Neural progenitor cell (in vitro differentiated cells): ENCODE measurements around the gene ADAMTS15. TPM values are rescaled to one million over a fixed set of nuclear protein-coding genes. Genes with fewer than 3 reads are reported as not detected.

Experiments
- DNase-seq: peaks from one replicate; pipeline ENCODE4 v3.0.0-alpha.2; 2016; ENCODE audit warnings: low spot score
- H2AFZ ChIP-seq: fragments of 200-600 bp; sonication (generic); replicated peaks from 2 replicates; pipeline ENCODE4 v1.6.1; 2016; ENCODE audit warnings: antibody characterized with exemption
- H3F3A ChIP-seq: fragments of 200-600 bp; sonication (generic); 2 replicates; pipeline ENCODE4 v1.6.1; 2016; ENCODE audit warnings: antibody characterized with exemption, low read depth
- H3K27ac ChIP-seq: fragments of 200-600 bp; sonication (generic); 2 replicates; pipeline ENCODE4 v1.5.1; 2016; ENCODE audit warnings: mild to moderate bottlenecking
- H3K27me3 ChIP-seq: fragments of 200-600 bp; sonication (generic); 2 replicates; pipeline ENCODE4 v1.6.1; 2016; ENCODE audit warnings: mild to moderate bottlenecking, moderate library complexity
- H3K36me3 ChIP-seq: fragments of 200-600 bp; sonication (generic); 2 replicates; pipeline ENCODE4 v1.5.1; 2016
- H3K4me1 ChIP-seq: fragments of 200-600 bp; sonication (generic); 2 replicates; pipeline ENCODE4 v1.6.1; 2016; ENCODE audit warnings: mixed run types
- H3K4me2 ChIP-seq: fragments of 200-600 bp; sonication (generic); 2 replicates; pipeline ENCODE4 v1.6.1; 2016
- H3K4me3 ChIP-seq: fragments of 200-600 bp; sonication (generic); 2 replicates; pipeline ENCODE4 v1.5.1; 2016
- H3K79me2 ChIP-seq: fragments of 200-600 bp; sonication (generic); 2 replicates; pipeline ENCODE4 v1.6.1; 2016; ENCODE audit warnings: low read depth
- H3K9ac ChIP-seq: fragments of 200-600 bp; sonication (generic); 2 replicates; pipeline ENCODE4 v1.6.1; 2016
- H3K9me3 ChIP-seq: fragments of 200-600 bp; sonication (generic); 2 replicates; pipeline ENCODE4 v1.5.1; 2016; ENCODE audit warnings: low read depth
- H4K20me1 ChIP-seq: fragments of 200-600 bp; sonication (generic); 2 replicates; pipeline ENCODE4 v1.6.1; 2016; ENCODE audit warnings: low read depth
- H3K27ac Mint-ChIP-seq: 3 replicates; pipeline ENCODE4 v1.8.0; 2021; ENCODE audit warnings: mixed read lengths
- H3K27me3 Mint-ChIP-seq: 2 replicates; pipeline ENCODE4 v1.8.0; 2022; ENCODE audit warnings: low read depth, mild to moderate bottlenecking, inconsistent platforms, moderate library complexity, mixed read lengths; ENCODE audit not compliant: insufficient read depth
- H3K36me3 Mint-ChIP-seq: 3 replicates; pipeline ENCODE4 v1.8.0; 2021; ENCODE audit warnings: mixed read lengths
- H3K4me1 Mint-ChIP-seq: 3 replicates; pipeline ENCODE4 v1.8.0; 2021; ENCODE audit warnings: mixed read lengths
- H3K4me3 Mint-ChIP-seq: 3 replicates; pipeline ENCODE4 v1.8.0; 2021; ENCODE audit warnings: mild to moderate bottlenecking, moderate library complexity, mixed read lengths
- H3K9me3 Mint-ChIP-seq: 3 replicates; pipeline ENCODE4 v1.8.0; 2020; ENCODE audit warnings: mixed read lengths
- CTCF ChIP-seq: fragments of 200-600 bp; sonication (generic); IDR thresholded peaks from 2 replicates; pipeline ENCODE4 v1.5.1; 2017; ENCODE audit warnings: antibody characterized with exemption, mild to moderate bottlenecking
- EZH2 ChIP-seq: fragments of 200-600 bp; sonication (generic); IDR thresholded peaks from 2 replicates; pipeline ENCODE4 v1.6.1; 2017; ENCODE audit warnings: antibody characterized with exemption, mild to moderate bottlenecking, moderate library complexity
- EZH2phosphoT487 ChIP-seq: fragments of 200-600 bp; sonication (generic); IDR thresholded peaks from 2 replicates; pipeline ENCODE4 v1.6.1; 2017; ENCODE audit warnings: antibody characterized with exemption
- total RNA-seq: library from RNA; depleted of rRNA; stranded (reverse); fragments of >200 nt; gene quantifications from 2 replicates; pipeline ENCODE4 v1.2.3, GENCODE V29; 2015; ENCODE audit warnings: low replicate concordance

Gene ADAMTS15
- total RNA-seq, 1 donor from 2014 or later = 0.09 TPM

GRCh38 chr11:130477586-130478203 lies 29.2 kb downstream of the ADAMTS15 start:
- Mint-ChIP-seq H3K4me1 (peaks cover 9% of the 10 kb centered on the region), H3K36me3 (no peaks in the 10 kb centered on the region), H3K27ac (peak overlapping the region; percentile 32), H3K27me3 (peaks cover 2% of the 10 kb centered on the region), H3K9me3 (no peaks in the 10 kb centered on the region), H3K4me3 (peak overlapping the region; percentile 59)
- Histone ChIP-seq H2AFZ (no peak overlapping the region), H3K9me3 (no peaks in the 10 kb centered on the region), H3K4me3 (no peak overlapping the region), H3K36me3 (no peaks in the 10 kb centered on the region), H3K27ac (no peak overlapping the region), H3K27me3 (no peaks in the 10 kb centered on the region), H3K4me2 (no peak overlapping the region), H3K4me1 (peaks cover 6% of the 10 kb centered on the region), H4K20me1 (no peaks in the 10 kb centered on the region), H3K79me2 (no peaks in the 10 kb centered on the region), H3F3A (no peaks in the 10 kb centered on the region), H3K9ac (no peak overlapping the region)
- TF ChIP-seq EZH2 = no peak
- no peak for TF ChIP-seq CTCF
- no peak for TF ChIP-seq EZH2phosphoT487
- no peak for DNase-seq

GRCh38 chr11:130478204-130478701 lies 29.8 kb downstream of the ADAMTS15 start:
- Mint-ChIP-seq H3K36me3 (no peaks in the 10 kb centered on the region), H3K4me1 (peaks cover 15% of the 10 kb centered on the region), H3K4me3 (no peak overlapping the region), H3K9me3 (peaks cover 2% of the 10 kb centered on the region), H3K27me3 (peaks cover 2% of the 10 kb centered on the region), H3K27ac (no peak overlapping the region)
- H3K27me3 ChIP-seq = no peaks in the 10 kb centered on the region
- no peak overlapping the region for H3K27ac ChIP-seq
- H3F3A ChIP-seq = no peaks in the 10 kb centered on the region
- H3K36me3 ChIP-seq = no peaks in the 10 kb centered on the region
- peak; percentile 16 for DNase-seq
- no peak overlapping the region for H2AFZ ChIP-seq
- H4K20me1 ChIP-seq = no peaks in the 10 kb centered on the region
- H3K9me3 ChIP-seq = no peaks in the 10 kb centered on the region
- H3K4me3 ChIP-seq = no peak overlapping the region
- peak overlapping the region; percentile 29 for H3K4me2 ChIP-seq
- no peak overlapping the region for H3K9ac ChIP-seq
- peaks cover 6% of the 10 kb centered on the region for H3K4me1 ChIP-seq
- TF ChIP-seq CTCF = no peak
- no peak for TF ChIP-seq EZH2phosphoT487
- no peak for TF ChIP-seq EZH2
- no peaks in the 10 kb centered on the region for H3K79me2 ChIP-seq

- H3K9ac ChIP-seq = no peak overlapping the region
- TF ChIP-seq EZH2 = no peak
- no peak for TF ChIP-seq CTCF
- TF ChIP-seq EZH2phosphoT487 = no peak
These were observed 30.4 kb downstream of the ADAMTS15 start for GRCh38 chr11:130478881-130479280.

More at GRCh38 chr11:130478881-130479280, 30.4 kb downstream of the ADAMTS15 start:
- Histone ChIP-seq H3K79me2 (no peaks in the 10 kb centered on the region), H3K9me3 (no peaks in the 10 kb centered on the region), H2AFZ (no peak overlapping the region), H3K4me2 (peak overlapping the region; percentile 29), H3F3A (no peaks in the 10 kb centered on the region), H3K4me3 (no peak overlapping the region), H3K4me1 (peaks cover 6% of the 10 kb centered on the region), H4K20me1 (no peaks in the 10 kb centered on the region), H3K27me3 (no peaks in the 10 kb centered on the region), H3K36me3 (no peaks in the 10 kb centered on the region), H3K27ac (no peak overlapping the region)
- H3K9me3 Mint-ChIP-seq = peaks cover 3% of the 10 kb centered on the region
- peaks cover 17% of the 10 kb centered on the region for H3K4me1 Mint-ChIP-seq
- H3K4me3 Mint-ChIP-seq = no peak overlapping the region
- H3K27me3 Mint-ChIP-seq = peaks cover 2% of the 10 kb centered on the region
- no peaks in the 10 kb centered on the region for H3K36me3 Mint-ChIP-seq
- DNase-seq = no peak
- no peak overlapping the region for H3K27ac Mint-ChIP-seq
